ENCODE results near the gene ACKR3. TPM values are rescaled to one million over a fixed set of nuclear protein-coding genes. Genes with fewer than 3 reads are reported as not detected.

Gene ACKR3
- total and polyA plus RNA-seq, 2 experiments from 2014 or later = 1.0 to 3.0 TPM

DNA sequence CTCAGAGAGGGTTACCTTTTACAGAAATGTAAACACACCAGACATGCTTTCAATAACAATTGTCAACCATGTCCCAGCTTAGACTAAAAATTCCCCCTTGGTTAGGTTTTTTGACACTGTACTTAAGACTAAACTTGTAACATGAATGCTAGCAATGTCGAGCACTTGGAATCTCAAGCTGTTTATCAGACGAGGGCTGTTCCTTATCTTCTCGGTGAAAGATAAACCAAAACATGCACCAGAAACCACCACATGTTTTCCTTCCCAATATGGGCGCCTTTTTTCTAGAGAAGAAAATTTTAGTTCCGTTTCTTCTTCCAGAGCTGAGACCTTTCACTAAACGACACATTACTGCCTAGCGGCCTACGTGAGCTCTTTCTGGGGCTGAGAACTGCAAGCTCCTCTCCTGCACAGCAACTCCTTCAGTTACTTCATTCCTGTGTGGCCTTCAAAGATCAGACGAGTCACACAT is 42.4 kb upstream of the ACKR3 start:
- no peaks in the 10 kb centered on the region for H3F3A ChIP-seq (replicated peaks; ENCODE audit: low read depth)
- no peaks in the 10 kb centered on the region for H3K79me2 ChIP-seq (replicated peaks; ENCODE audit: insufficient read depth)
- H3K27ac ChIP-seq (ENCODE audit: low read depth) = no peak overlapping the region
- Mint-ChIP-seq H3K27ac (no peak overlapping the region), H3K27me3 (ENCODE audit: insufficient read depth, low read depth, poor library complexity) (peaks cover 3% of the 10 kb centered on the region), H3K4me1 (no peaks in the 10 kb centered on the region), H3K9me3 (no peaks in the 10 kb centered on the region; the same call in 2 of the 3 replicates), H3K4me3 (no peak overlapping the region), H3K36me3 (ENCODE audit: low read depth) (no peaks in the 10 kb centered on the region)
- H3K4me2 ChIP-seq = no peak overlapping the region
- 0 out of 2 replicates have a peak overlapping the region, but pooled peaks have one; percentile 43 for H2AFZ ChIP-seq
- no peaks in the 10 kb centered on the region for H3K4me1 ChIP-seq (ENCODE audit: insufficient read depth)
- no peaks in the 10 kb centered on the region; the same call in 1 of the 2 replicates for H4K20me1 ChIP-seq (replicated peaks; ENCODE audit: insufficient read depth)
- H3K4me3 ChIP-seq = no peak overlapping the region
- H3K27me3 ChIP-seq (ENCODE audit: insufficient read depth) = no peaks in the 10 kb centered on the region
- no peak for ATAC-seq
- H3K9me2 ChIP-seq (ENCODE audit: insufficient read depth) = no peaks in the 10 kb centered on the region
- no peaks in the 10 kb centered on the region for H3K36me3 ChIP-seq (ENCODE audit: insufficient read depth)
- TF ChIP-seq NANOG (IDR thresholded peaks at IDR 0.05; ENCODE audit: borderline replicate concordance) = no peak
- no peak for TF ChIP-seq ETS1 (IDR thresholded peaks at IDR 0.05)
- TF ChIP-seq EZH2 (IDR thresholded peaks at IDR 0.05; ENCODE audit: low read depth, unreplicated experiment) = no peak
- TF ChIP-seq ZNF114 (CRISPR knock-in tag; IDR thresholded peaks at IDR 0.05) = no peak
- TF ChIP-seq JUNB (IDR thresholded peaks at IDR 0.05; ENCODE audit: unreplicated experiment) = no peak
- TF ChIP-seq ZNF331 (CRISPR knock-in tag; IDR thresholded peaks at IDR 0.05; ENCODE audit: low read depth) = no peak
- TF ChIP-seq, protein P1, sequence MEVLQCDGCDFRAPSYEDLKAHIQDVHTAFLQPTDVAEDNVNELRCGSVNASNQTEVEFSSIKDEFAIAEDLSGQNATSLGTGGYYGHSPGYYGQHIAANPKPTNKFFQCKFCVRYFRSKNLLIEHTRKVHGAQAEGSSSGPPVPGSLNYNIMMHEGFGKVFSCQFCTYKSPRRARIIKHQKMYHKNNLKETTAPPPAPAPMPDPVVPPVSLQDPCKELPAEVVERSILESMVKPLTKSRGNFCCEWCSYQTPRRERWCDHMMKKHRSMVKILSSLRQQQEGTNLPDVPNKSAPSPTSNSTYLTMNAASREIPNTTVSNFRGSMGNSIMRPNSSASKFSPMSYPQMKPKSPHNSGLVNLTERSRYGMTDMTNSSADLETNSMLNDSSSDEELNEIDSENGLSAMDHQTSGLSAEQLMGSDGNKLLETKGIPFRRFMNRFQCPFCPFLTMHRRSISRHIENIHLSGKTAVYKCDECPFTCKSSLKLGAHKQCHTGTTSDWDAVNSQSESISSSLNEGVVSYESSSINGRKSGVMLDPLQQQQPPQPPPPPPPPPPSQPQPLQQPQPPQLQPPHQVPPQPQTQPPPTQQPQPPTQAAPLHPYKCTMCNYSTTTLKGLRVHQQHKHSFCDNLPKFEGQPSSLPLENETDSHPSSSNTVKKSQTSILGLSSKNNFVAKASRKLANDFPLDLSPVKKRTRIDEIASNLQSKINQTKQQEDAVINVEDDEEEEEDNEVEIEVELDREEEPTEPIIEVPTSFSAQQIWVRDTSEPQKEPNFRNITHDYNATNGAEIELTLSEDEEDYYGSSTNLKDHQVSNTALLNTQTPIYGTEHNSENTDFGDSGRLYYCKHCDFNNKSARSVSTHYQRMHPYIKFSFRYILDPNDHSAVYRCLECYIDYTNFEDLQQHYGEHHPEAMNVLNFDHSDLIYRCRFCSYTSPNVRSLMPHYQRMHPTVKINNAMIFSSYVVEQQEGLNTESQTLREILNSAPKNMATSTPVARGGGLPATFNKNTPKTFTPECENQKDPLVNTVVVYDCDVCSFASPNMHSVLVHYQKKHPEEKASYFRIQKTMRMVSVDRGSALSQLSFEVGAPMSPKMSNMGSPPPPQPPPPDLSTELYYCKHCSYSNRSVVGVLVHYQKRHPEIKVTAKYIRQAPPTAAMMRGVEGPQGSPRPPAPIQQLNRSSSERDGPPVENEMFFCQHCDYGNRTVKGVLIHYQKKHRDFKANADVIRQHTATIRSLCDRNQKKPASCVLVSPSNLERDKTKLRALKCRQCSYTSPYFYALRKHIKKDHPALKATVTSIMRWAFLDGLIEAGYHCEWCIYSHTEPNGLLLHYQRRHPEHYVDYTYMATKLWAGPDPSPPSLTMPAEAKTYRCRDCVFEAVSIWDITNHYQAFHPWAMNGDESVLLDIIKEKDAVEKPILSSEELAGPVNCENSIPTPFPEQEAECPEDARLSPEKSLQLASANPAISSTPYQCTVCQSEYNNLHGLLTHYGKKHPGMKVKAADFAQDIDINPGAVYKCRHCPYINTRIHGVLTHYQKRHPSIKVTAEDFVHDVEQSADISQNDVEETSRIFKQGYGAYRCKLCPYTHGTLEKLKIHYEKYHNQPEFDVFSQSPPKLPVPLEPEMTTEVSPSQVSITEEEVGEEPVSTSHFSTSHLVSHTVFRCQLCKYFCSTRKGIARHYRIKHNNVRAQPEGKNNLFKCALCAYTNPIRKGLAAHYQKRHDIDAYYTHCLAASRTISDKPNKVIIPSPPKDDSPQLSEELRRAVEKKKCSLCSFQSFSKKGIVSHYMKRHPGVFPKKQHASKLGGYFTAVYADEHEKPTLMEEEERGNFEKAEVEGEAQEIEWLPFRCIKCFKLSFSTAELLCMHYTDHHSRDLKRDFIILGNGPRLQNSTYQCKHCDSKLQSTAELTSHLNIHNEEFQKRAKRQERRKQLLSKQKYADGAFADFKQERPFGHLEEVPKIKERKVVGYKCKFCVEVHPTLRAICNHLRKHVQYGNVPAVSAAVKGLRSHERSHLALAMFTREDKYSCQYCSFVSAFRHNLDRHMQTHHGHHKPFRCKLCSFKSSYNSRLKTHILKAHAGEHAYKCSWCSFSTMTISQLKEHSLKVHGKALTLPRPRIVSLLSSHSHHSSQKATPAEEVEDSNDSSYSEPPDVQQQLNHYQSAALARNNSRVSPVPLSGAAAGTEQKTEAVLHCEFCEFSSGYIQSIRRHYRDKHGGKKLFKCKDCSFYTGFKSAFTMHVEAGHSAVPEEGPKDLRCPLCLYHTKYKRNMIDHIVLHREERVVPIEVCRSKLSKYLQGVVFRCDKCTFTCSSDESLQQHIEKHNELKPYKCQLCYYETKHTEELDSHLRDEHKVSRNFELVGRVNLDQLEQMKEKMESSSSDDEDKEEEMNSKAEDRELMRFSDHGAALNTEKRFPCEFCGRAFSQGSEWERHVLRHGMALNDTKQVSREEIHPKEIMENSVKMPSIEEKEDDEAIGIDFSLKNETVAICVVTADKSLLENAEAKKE (CRISPR knock-in tag; IDR thresholded peaks at IDR 0.05) = no peak
- TF ChIP-seq, protein P2, sequence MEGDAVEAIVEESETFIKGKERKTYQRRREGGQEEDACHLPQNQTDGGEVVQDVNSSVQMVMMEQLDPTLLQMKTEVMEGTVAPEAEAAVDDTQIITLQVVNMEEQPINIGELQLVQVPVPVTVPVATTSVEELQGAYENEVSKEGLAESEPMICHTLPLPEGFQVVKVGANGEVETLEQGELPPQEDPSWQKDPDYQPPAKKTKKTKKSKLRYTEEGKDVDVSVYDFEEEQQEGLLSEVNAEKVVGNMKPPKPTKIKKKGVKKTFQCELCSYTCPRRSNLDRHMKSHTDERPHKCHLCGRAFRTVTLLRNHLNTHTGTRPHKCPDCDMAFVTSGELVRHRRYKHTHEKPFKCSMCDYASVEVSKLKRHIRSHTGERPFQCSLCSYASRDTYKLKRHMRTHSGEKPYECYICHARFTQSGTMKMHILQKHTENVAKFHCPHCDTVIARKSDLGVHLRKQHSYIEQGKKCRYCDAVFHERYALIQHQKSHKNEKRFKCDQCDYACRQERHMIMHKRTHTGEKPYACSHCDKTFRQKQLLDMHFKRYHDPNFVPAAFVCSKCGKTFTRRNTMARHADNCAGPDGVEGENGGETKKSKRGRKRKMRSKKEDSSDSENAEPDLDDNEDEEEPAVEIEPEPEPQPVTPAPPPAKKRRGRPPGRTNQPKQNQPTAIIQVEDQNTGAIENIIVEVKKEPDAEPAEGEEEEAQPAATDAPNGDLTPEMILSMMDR (conservative IDR thresholded peaks at IDR 0.05; ENCODE audit: low read depth in 2 of 2) = no peak
- TF ChIP-seq REST (IDR thresholded peaks at IDR 0.05; ENCODE audit: unreplicated experiment) = no peak
- TF ChIP-seq EZH2phosphoT487 (IDR thresholded peaks at IDR 0.05; ENCODE audit: unreplicated experiment) = no peak
- no peak for TF ChIP-seq POLR2AphosphoS5 (IDR thresholded peaks at IDR 0.05; ENCODE audit: low read depth)
- TF ChIP-seq STAT1 (IDR thresholded peaks at IDR 0.05; ENCODE audit: unreplicated experiment) = no peak
- no peak for TF ChIP-seq CREB1 (CRISPR knock-in tag; IDR thresholded peaks at IDR 0.05; ENCODE audit: low read depth)
- DNase-seq (ENCODE audit: low spot score) = no peak

All from GM23338 (cell line).